Glutamatergic neuron (in vitro differentiated cells): ENCODE measurements around the gene HOMER2. TPM values are rescaled to one million over a fixed set of nuclear protein-coding genes. Genes with fewer than 3 reads are reported as not detected.

ENCODE experiments used
- DNase-seq: peaks from one replicate; pipeline ENCODE4 v3.0.0; 2022
- H3K27ac Mint-ChIP-seq: one replicate; pipeline ENCODE4 v1.8.0; 2020; ENCODE audit warnings: mild to moderate bottlenecking, mixed read lengths, inconsistent platforms; ENCODE audit not compliant: unreplicated experiment
- H3K27me3 Mint-ChIP-seq: one replicate; pipeline ENCODE4 v1.8.0; 2020; ENCODE audit warnings: mild to moderate bottlenecking, moderate library complexity, mixed read lengths, inconsistent platforms; ENCODE audit not compliant: unreplicated experiment
- H3K36me3 Mint-ChIP-seq: one replicate; pipeline ENCODE4 v1.8.0; 2020; ENCODE audit warnings: mild to moderate bottlenecking, mixed read lengths, inconsistent platforms; ENCODE audit not compliant: unreplicated experiment
- H3K4me1 Mint-ChIP-seq: one replicate; pipeline ENCODE4 v1.8.0; 2020; ENCODE audit warnings: mild to moderate bottlenecking, low read depth, mixed read lengths, inconsistent platforms; ENCODE audit not compliant: unreplicated experiment
- H3K4me3 Mint-ChIP-seq: one replicate; pipeline ENCODE4 v1.8.0; 2020; ENCODE audit warnings: mild to moderate bottlenecking, mixed read lengths, inconsistent platforms; ENCODE audit not compliant: unreplicated experiment
- H3K9me3 Mint-ChIP-seq: one replicate; pipeline ENCODE4 v1.8.0; 2020; ENCODE audit warnings: mild to moderate bottlenecking, moderate library complexity, mixed read lengths, inconsistent platforms; ENCODE audit not compliant: unreplicated experiment
- total RNA-seq: library from RNA; stranded (reverse); fragmentation: NEBNext Ultra II Directional; extraction: Animal tissue kit (Norgen Biotek cat#: 25700); gene quantifications from one replicate; pipeline ENCODE4 v1.2.1, GENCODE V29; 2021; ENCODE audit not compliant: unreplicated experiment
- TF ChIP-seq, protein P1 (sequence below): fragments of 200-600 bp; sonication (generic); IDR thresholded peaks from one replicate; pipeline ENCODE4 v1.5.0; 2021; ENCODE audit not compliant: partially characterized antibody, unreplicated experiment

HOMER2 gene
- total RNA-seq, 1 donor from 2014 or later: 32.6 TPM

DNA sequence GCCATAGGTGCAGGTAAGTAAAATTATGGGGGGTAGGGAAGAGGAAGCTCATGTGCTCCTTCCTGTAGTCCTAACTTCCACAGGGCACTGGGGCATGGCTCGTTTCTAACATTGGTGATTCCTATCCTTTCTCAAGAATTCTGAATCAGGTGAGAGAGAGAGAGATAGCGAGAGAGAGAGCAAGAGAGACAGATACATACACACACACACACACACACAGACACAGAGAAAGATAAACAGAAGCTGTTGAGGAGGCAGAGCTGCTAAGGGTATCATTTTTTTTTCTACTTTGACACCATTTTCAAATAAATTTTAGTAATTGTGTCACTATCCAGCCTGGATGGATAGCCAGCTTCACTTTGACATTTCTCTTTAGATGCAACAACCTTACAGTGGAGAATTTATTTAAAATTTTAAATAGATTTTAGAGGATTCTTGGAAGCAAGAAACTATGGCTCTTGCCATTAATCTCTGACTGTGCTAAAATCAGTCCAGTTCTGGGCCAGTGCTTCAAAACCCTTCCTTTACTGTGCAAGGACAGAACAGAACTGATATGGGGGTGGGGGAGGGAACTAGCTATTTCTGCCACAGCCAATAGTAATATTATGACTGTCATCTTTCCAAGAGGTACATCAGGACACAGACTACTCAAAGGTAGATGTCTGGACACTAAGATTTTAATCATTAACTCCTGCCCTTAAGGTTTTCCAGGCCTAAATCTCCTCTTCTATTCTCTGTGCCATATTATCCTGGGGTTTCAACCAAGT, 18.9 kb upstream of the HOMER2 start:
- H3K27ac Mint-ChIP-seq: no peak overlapping the region
- H3K4me1 Mint-ChIP-seq: no peaks in the 10 kb centered on the region
- no peak overlapping the region for H3K4me3 Mint-ChIP-seq
- H3K9me3 Mint-ChIP-seq: no peaks in the 10 kb centered on the region
- DNase-seq: no peak
- no peaks in the 10 kb centered on the region for H3K36me3 Mint-ChIP-seq
- TF ChIP-seq, protein P1, sequence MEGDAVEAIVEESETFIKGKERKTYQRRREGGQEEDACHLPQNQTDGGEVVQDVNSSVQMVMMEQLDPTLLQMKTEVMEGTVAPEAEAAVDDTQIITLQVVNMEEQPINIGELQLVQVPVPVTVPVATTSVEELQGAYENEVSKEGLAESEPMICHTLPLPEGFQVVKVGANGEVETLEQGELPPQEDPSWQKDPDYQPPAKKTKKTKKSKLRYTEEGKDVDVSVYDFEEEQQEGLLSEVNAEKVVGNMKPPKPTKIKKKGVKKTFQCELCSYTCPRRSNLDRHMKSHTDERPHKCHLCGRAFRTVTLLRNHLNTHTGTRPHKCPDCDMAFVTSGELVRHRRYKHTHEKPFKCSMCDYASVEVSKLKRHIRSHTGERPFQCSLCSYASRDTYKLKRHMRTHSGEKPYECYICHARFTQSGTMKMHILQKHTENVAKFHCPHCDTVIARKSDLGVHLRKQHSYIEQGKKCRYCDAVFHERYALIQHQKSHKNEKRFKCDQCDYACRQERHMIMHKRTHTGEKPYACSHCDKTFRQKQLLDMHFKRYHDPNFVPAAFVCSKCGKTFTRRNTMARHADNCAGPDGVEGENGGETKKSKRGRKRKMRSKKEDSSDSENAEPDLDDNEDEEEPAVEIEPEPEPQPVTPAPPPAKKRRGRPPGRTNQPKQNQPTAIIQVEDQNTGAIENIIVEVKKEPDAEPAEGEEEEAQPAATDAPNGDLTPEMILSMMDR: no peak
- no peaks in the 10 kb centered on the region for H3K27me3 Mint-ChIP-seq

DNA sequence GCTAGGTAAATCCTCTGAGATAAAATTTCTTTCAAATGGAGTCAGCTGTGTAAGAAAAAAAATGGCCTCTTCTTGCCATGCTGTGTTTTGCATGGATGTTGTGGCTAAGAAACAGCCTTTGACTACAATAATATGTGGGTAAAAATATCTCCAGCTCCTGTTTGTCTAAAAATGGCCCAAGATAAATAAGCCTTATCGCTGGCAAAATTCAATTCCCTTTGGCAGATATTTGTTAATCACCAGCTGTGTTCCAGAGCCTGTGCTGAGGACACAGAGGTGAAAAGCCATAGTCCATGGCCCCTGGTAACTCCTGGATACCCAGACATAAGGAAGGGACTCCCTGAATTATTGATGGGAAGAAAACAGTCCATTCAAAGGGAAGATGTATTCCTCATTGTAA, 18.2 kb upstream of the HOMER2 start:
- Mint-ChIP-seq H3K4me3 (no peak overlapping the region), H3K27ac (no peak overlapping the region), H3K27me3 (no peaks in the 10 kb centered on the region), H3K4me1 (no peaks in the 10 kb centered on the region), H3K9me3 (no peaks in the 10 kb centered on the region), H3K36me3 (no peaks in the 10 kb centered on the region)
- DNase-seq: no peak
- TF ChIP-seq, protein P1: no peak

- Mint-ChIP-seq H3K27me3 (no peaks in the 10 kb centered on the region), H3K27ac (no peak overlapping the region), H3K4me3 (no peak overlapping the region), H3K9me3 (no peaks in the 10 kb centered on the region), H3K4me1 (no peaks in the 10 kb centered on the region), H3K36me3 (no peaks in the 10 kb centered on the region)
- DNase-seq: no peak
- TF ChIP-seq, protein P1: no peak
Observed at GRCh38 chr15:82970078-82970686, 17.7 kb upstream of the HOMER2 start.

GRCh38 chr15:82969353-82969752, 16.8 kb upstream of the HOMER2 start:
- Mint-ChIP-seq H3K36me3 (no peaks in the 10 kb centered on the region), H3K4me1 (no peaks in the 10 kb centered on the region), H3K27me3 (no peaks in the 10 kb centered on the region), H3K27ac (no peak overlapping the region), H3K4me3 (no peak overlapping the region), H3K9me3 (no peaks in the 10 kb centered on the region)
- no peak for DNase-seq
- TF ChIP-seq, protein P1: no peak

GRCh38 chr15:82968066-82968465, 15.5 kb upstream of the HOMER2 start:
- no peak for DNase-seq
- no peak overlapping the region for H3K4me3 Mint-ChIP-seq
- TF ChIP-seq, protein P1: no peak
- H3K27ac Mint-ChIP-seq: no peak overlapping the region
- no peaks in the 10 kb centered on the region for H3K4me1 Mint-ChIP-seq
- no peaks in the 10 kb centered on the region for H3K36me3 Mint-ChIP-seq
- no peaks in the 10 kb centered on the region for H3K27me3 Mint-ChIP-seq
- no peaks in the 10 kb centered on the region for H3K9me3 Mint-ChIP-seq
